ENCODE results near the gene BRD1. TPM values are rescaled to one million over a fixed set of nuclear protein-coding genes. Genes with fewer than 3 reads are reported as not detected.

Gene BRD1
- polyA plus RNA-seq, 1 experiment: 4.6 TPM

DNA sequence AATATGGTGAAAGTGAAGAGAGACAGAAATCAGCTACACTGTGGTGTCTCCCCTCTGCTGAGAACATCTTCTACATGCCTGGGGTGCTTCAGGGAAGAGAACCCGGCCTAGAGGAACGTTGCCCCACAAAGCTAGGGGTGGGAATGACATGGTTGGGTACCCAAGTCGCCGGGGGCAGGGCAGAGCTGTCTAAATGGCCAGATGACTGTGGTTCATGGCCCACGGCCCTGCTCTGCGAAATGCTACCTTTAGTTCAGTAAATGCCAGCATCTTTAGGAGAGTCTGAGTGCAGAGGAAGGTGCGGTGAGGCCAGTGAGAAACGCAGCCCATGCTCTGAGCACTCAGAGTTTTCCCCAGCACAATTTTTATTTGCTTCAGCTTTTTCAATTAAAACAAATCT lies 12.8 kb downstream of the BRD1 start:
- ChIA-PET POLR2A (no interaction called here), CTCF (no interaction called here)
- TF ChIP-seq, protein P1, sequence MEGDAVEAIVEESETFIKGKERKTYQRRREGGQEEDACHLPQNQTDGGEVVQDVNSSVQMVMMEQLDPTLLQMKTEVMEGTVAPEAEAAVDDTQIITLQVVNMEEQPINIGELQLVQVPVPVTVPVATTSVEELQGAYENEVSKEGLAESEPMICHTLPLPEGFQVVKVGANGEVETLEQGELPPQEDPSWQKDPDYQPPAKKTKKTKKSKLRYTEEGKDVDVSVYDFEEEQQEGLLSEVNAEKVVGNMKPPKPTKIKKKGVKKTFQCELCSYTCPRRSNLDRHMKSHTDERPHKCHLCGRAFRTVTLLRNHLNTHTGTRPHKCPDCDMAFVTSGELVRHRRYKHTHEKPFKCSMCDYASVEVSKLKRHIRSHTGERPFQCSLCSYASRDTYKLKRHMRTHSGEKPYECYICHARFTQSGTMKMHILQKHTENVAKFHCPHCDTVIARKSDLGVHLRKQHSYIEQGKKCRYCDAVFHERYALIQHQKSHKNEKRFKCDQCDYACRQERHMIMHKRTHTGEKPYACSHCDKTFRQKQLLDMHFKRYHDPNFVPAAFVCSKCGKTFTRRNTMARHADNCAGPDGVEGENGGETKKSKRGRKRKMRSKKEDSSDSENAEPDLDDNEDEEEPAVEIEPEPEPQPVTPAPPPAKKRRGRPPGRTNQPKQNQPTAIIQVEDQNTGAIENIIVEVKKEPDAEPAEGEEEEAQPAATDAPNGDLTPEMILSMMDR (IDR thresholded peaks at IDR 0.05; ENCODE audit: low read depth, low read length): no peak
- Histone ChIP-seq H3K4me3 (ENCODE audit: low read depth, low read length) (no peak overlapping the region), H3K27me3 (ENCODE audit: control insufficient read depth, insufficient read depth, low read length) (no peaks in the 10 kb centered on the region), H3K9me3 (ENCODE audit: control insufficient read depth, insufficient read depth, low read length) (peaks cover 4% of the 10 kb centered on the region; the same call in 1 of the 2 replicates), H3K27ac (ENCODE audit: low read depth, low read length) (no peak overlapping the region)
- no peak for DNase-seq (ENCODE audit: low read depth, low spot score)

GRCh38 chr22:49814164-49814686 lies 13.4 kb downstream of the BRD1 start:
- no peak overlapping the region for H3K27ac ChIP-seq (ENCODE audit: low read depth, low read length)
- ChIA-PET POLR2A (no interaction called here), CTCF (no interaction called here)
- TF ChIP-seq, protein P1 (IDR thresholded peaks at IDR 0.05; ENCODE audit: low read depth, low read length): no peak
- no peaks in the 10 kb centered on the region for H3K27me3 ChIP-seq (ENCODE audit: control insufficient read depth, insufficient read depth, low read length)
- peaks cover 4% of the 10 kb centered on the region; the same call in 1 of the 2 replicates for H3K9me3 ChIP-seq (ENCODE audit: control insufficient read depth, insufficient read depth, low read length)
- DNase-seq (ENCODE audit: low read depth, low spot score): no peak
- H3K4me3 ChIP-seq (ENCODE audit: low read depth, low read length): no peak overlapping the region

DNA sequence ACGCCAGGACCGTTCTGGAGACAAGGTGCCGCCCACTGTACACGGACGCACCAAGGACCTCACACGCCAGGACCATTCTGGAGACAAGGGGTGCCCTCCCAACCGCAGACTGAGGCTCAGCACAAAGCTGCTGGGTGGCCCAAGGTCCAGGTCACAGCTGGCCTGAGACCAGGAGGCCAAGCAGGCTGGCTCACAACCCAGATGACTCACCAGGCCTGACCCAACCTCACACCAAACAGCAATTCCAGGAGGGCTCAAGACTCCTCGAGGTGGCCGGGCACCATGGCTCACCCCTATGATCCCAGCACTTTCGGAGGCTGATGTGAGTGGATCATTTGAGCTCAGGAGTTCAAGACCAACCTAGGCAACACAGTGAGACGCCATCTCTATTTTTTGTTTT lies 14.8 kb downstream of the BRD1 start:
- no peak for DNase-seq (ENCODE audit: low read depth, low spot score)
- Histone ChIP-seq H3K27me3 (ENCODE audit: control insufficient read depth, insufficient read depth, low read length) (no peaks in the 10 kb centered on the region), H3K4me3 (ENCODE audit: low read depth, low read length) (no peak overlapping the region), H3K27ac (ENCODE audit: low read depth, low read length) (no peak overlapping the region), H3K9me3 (ENCODE audit: control insufficient read depth, insufficient read depth, low read length) (peaks cover 4% of the 10 kb centered on the region; the same call in 1 of the 2 replicates)
- CTCF ChIA-PET: no interaction called here
- POLR2A ChIA-PET: no interaction called here
- TF ChIP-seq, protein P1 (IDR thresholded peaks at IDR 0.05; ENCODE audit: low read depth, low read length): no peak

DNA sequence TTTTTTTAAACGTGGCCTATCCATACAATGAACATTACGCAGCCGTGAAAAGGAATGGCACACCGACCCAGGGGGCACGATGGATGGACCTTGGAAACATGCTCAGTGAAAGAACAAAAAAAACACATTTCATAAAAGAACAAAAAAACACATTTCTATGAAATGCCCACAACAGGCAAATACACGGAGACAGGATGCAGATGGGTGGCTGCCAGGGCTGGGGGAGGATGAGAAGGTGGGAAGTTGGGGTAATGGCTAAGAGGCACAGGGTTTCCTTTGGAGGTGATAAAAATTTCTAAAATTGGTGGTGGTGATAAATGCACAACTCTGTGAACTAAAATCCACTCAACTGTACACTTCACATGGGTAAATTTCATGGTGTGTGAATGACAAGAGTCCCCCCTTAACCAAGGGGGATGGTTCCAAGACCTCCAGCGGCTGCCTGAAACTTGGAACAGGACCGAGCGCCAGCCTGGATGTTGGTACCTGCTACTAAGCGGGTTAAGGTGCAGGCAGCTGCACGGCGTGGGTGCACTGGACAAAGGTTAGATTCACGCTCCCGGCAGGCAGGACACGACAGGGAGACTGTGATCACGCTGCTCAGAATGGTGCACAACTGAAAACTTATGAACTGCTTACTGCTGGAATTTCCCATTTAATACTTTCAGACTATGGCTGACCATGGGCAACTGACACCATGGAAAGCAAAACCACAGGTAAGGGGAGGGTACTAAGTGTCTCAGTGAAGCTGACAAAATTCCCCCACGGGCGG lies 16.5 kb downstream of the BRD1 start:
- Histone ChIP-seq H3K4me3 (ENCODE audit: low read depth, low read length) (no peak overlapping the region), H3K27ac (ENCODE audit: low read depth, low read length) (no peak overlapping the region), H3K9me3 (ENCODE audit: control insufficient read depth, insufficient read depth, low read length) (peaks cover 4% of the 10 kb centered on the region; the same call in 1 of the 2 replicates), H3K27me3 (ENCODE audit: control insufficient read depth, insufficient read depth, low read length) (no peaks in the 10 kb centered on the region)
- ChIA-PET CTCF (no interaction called here), POLR2A (no interaction called here)
- DNase-seq (ENCODE audit: low read depth, low spot score): no peak
- TF ChIP-seq, protein P1 (IDR thresholded peaks at IDR 0.05; ENCODE audit: low read depth, low read length): no peak

- no peak for DNase-seq (ENCODE audit: low read depth, low spot score)
- Histone ChIP-seq H3K4me3 (ENCODE audit: low read depth, low read length) (no peak overlapping the region), H3K27ac (ENCODE audit: low read depth, low read length) (no peak overlapping the region), H3K27me3 (ENCODE audit: control insufficient read depth, insufficient read depth, low read length) (no peaks in the 10 kb centered on the region), H3K9me3 (ENCODE audit: control insufficient read depth, insufficient read depth, low read length) (peaks cover 4% of the 10 kb centered on the region; the same call in 1 of the 2 replicates)
- TF ChIP-seq, protein P1 (IDR thresholded peaks at IDR 0.05; ENCODE audit: low read depth, low read length): no peak
- ChIA-PET CTCF (no interaction called here), POLR2A (no interaction called here)
Measured at GRCh38 chr22:49810363-49811019, 17.2 kb downstream of the BRD1 start.
